Suprapubic skin (tissue), 4 donors: ENCODE measurements around the gene DUS1L. TPM values are rescaled to one million over a fixed set of nuclear protein-coding genes. Genes with fewer than 3 reads are reported as not detected.

ENCODE experiments used
- DNase-seq, 2 donors: peaks; one replicate each; pipeline ENCODE4 v3.0.0-alpha.2; 2019; ENCODE audit warnings: low spot score in 2 of 2
- H3K27ac ChIP-seq: fragments of 200-600 bp; sonication (generic); one replicate; pipeline ENCODE4 v1.5.1; 2019
- H3K27me3 ChIP-seq: fragments of 200-600 bp; sonication (generic); one replicate; pipeline ENCODE4 v1.5.1; 2019
- H3K36me3 ChIP-seq: fragments of 200-600 bp; sonication (generic); one replicate; pipeline ENCODE4 v1.5.1; 2019
- H3K4me1 ChIP-seq: fragments of 200-600 bp; sonication (generic); one replicate; pipeline ENCODE4 v1.5.1; 2019
- H3K4me3 ChIP-seq: fragments of 200-600 bp; sonication (generic); one replicate; pipeline ENCODE4 v1.5.1; 2019; ENCODE audit warnings: mild to moderate bottlenecking
- H3K9me3 ChIP-seq: fragments of 200-600 bp; sonication (generic); one replicate; pipeline ENCODE4 v1.5.1; 2019
- EP300 ChIP-seq: sonication (generic); formaldehyde crosslinking; IDR thresholded peaks from one replicate; pipeline ENCODE4 v1.6.1; 2017; ENCODE audit warnings: antibody characterized with exemption
- POLR2A ChIP-seq, 2 donors: fragments of 450-650 bp; IDR thresholded peaks; one replicate each; pipeline ENCODE4 v1.6.1; 2017; ENCODE audit warnings: antibody characterized with exemption in 2 of 2, mild to moderate bottlenecking in 2 of 2, moderate library complexity in 2 of 2
- POLR2AphosphoS5 ChIP-seq, 3 donors: sonication (generic); formaldehyde crosslinking; IDR thresholded peaks; one replicate each; pipeline ENCODE4 v1.6.1; 2017; ENCODE audit warnings: antibody characterized with exemption in 3 of 3
- WGBS: methylation state at CpG from one replicate; pipeline ENCODE4 v1.1.5; 2018; 5-methylcytosine and 5-hydroxymethylcytosine counted together
- total RNA-seq, 4 donors: library from RNA; depleted of rRNA; stranded (reverse); fragments of >200 nt; gene quantifications; one replicate each; pipeline ENCODE4 v1.1.0, GENCODE V29; 2016
- TF ChIP-seq, protein P1 (sequence below), 2 donors: fragments of 200-600 bp in 1 of 2; fragments of 450-650 bp in 1 of 2; sonication (generic) in 1 of 2; IDR thresholded peaks; one replicate each; pipeline ENCODE4 v1.5.1; 2016 to 2019; ENCODE audit warnings: antibody characterized with exemption in 2 of 2, mild to moderate bottlenecking in 1 of 2, moderate library complexity in 1 of 2

The DUS1L gene
- total RNA-seq, 4 donors from 2014 or later = 79.3 to 176 (median 108) TPM

DNA sequence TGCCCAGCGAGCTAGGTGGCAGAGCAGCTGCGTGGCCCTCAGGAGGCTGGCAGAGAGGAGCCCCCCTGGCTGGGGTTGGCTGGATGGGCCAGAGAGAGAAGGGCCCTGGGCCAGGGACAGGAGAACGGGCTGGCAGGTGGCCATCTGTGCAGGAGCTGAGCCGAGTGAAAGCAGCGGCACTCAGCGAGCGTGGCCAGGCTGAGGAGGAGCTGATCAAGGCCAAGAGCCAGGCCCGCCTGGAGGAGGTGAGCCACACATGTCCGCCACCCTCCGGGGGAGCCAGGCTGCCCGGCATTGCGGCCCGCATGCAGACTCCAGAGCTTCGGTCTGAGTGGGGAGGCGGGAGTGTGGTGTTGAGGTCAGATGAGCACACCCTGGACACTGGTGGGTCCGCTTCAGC, 36.2 kb downstream of the DUS1L start:
- TF ChIP-seq, protein P1, sequence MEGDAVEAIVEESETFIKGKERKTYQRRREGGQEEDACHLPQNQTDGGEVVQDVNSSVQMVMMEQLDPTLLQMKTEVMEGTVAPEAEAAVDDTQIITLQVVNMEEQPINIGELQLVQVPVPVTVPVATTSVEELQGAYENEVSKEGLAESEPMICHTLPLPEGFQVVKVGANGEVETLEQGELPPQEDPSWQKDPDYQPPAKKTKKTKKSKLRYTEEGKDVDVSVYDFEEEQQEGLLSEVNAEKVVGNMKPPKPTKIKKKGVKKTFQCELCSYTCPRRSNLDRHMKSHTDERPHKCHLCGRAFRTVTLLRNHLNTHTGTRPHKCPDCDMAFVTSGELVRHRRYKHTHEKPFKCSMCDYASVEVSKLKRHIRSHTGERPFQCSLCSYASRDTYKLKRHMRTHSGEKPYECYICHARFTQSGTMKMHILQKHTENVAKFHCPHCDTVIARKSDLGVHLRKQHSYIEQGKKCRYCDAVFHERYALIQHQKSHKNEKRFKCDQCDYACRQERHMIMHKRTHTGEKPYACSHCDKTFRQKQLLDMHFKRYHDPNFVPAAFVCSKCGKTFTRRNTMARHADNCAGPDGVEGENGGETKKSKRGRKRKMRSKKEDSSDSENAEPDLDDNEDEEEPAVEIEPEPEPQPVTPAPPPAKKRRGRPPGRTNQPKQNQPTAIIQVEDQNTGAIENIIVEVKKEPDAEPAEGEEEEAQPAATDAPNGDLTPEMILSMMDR (IDR thresholded peaks at IDR 0.05) = no peak
- TF ChIP-seq EP300 = no peak
- no peak for TF ChIP-seq POLR2AphosphoS5 (IDR thresholded peaks at IDR 0.05)
- no peak for TF ChIP-seq POLR2A (IDR thresholded peaks at IDR 0.05)
- Histone ChIP-seq H3K4me3 (no peak overlapping the region), H3K27ac (no peak overlapping the region), H3K36me3 (no peaks in the 10 kb centered on the region), H3K27me3 (peaks cover 7% of the 10 kb centered on the region), H3K9me3 (no peaks in the 10 kb centered on the region), H3K4me1 (peaks cover 33% of the 10 kb centered on the region)
- no peak for DNase-seq
- WGBS = 75% methylated on average over 1 of the region's 16 CpGs

DNA sequence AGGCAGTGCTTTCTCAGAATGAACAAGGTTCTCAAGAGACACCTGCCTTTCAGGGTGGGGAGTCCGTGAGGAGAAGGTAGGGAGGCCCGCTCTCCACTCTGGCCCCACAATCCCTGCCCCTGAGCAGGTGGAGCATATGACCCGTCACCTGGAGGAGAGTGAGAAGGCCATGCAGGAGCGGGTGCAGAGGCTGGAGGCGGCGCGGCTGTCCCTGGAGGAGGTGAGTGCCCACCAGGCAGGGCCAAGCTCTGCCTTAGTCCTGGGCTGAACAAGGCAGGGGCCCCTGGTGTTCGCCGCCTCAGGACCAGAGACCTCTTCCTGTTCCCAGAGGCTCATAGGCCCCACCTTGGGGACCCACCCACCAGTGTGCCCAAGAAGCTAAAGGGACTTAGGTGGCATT, 36.6 kb downstream of the DUS1L start:
- 96% methylated on average over 7 of the region's 9 CpGs for WGBS
- H3K4me3 ChIP-seq = no peak overlapping the region
- no peak for TF ChIP-seq POLR2AphosphoS5 (IDR thresholded peaks at IDR 0.05)
- TF ChIP-seq, protein P1 (IDR thresholded peaks at IDR 0.05) = no peak
- TF ChIP-seq EP300 = no peak
- no peak for TF ChIP-seq POLR2A (IDR thresholded peaks at IDR 0.05)
- H3K27me3 ChIP-seq = peaks cover 7% of the 10 kb centered on the region
- H3K4me1 ChIP-seq = peaks cover 37% of the 10 kb centered on the region
- H3K27ac ChIP-seq = no peak overlapping the region
- H3K36me3 ChIP-seq = no peaks in the 10 kb centered on the region
- H3K9me3 ChIP-seq = no peaks in the 10 kb centered on the region
- DNase-seq = no peak

DNA sequence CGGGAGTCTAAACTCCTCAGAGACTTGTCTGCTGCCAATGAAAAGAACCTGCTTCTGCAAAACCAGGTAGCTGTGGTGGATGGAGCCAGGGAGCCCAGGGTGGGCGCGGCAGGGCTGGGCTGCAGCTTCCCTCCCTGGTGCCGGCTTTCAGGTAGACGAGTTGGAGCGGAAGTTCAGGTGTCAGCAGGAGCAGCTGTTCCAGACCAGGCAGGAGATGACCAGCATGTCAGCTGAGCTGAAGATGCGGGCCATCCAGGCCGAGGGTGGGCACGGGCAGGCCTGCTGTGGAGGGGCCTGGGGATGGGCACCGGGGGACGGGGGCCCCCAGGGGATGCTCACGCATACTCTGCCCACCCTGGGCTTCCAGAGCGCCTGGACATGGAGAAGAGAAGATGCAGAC, 37.4 kb downstream of the DUS1L start:
- no peaks in the 10 kb centered on the region for H3K9me3 ChIP-seq
- no peaks in the 10 kb centered on the region for H3K36me3 ChIP-seq
- 93% methylated on average over 6 of the region's 13 CpGs for WGBS
- H3K4me3 ChIP-seq = no peak overlapping the region
- peaks cover 7% of the 10 kb centered on the region for H3K27me3 ChIP-seq
- no peak overlapping the region for H3K27ac ChIP-seq
- TF ChIP-seq, protein P1 (IDR thresholded peaks at IDR 0.05) = no peak
- TF ChIP-seq POLR2AphosphoS5 (IDR thresholded peaks at IDR 0.05) = no peak
- TF ChIP-seq POLR2A (IDR thresholded peaks at IDR 0.05) = no peak
- TF ChIP-seq EP300 = no peak
- H3K4me1 ChIP-seq = peaks cover 44% of the 10 kb centered on the region
- DNase-seq = no peak

DNA sequence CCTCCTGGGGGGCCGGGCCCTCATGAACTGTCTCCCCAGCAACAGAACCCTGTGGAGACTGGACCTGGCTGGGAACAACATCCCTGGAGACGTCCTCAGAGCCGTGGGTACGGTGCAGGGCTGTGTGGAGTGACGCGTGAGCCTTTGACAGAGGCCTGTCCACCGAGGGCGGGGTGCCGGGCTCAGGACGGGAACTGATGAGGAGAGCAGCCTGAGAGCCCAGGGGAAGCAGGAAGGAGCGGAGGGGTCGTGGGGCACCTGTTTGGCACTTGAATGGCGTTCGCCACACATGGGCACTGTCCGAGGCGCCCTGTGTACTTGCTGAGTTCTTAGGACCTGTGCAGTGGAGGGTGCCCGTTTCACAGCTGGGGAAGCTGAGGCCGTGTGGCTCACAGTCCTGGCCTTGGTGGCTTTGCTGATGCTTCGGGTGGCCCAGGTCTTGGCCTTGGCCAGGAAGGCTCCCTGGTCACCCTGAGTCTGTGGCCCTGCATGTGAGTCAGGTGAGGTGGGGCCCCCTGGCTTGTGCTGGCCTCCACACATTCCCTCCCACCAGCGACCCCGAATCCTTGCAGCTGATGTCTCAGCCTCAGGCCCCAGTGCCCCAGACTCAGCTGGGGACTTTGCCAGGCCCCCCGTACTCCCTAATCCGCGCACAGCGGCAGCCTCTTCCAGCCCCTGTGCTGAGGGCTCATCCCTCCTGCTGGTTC, 40.0 kb downstream of the DUS1L start:
- no peak overlapping the region for H3K4me3 ChIP-seq
- WGBS = 92% methylated on average over 16 of the region's 25 CpGs
- no peaks in the 10 kb centered on the region for H3K36me3 ChIP-seq
- no peak for DNase-seq
- no peaks in the 10 kb centered on the region for H3K9me3 ChIP-seq
- TF ChIP-seq POLR2A (IDR thresholded peaks at IDR 0.05) (no peak), POLR2AphosphoS5 (IDR thresholded peaks at IDR 0.05) (no peak), EP300 (no peak)
- TF ChIP-seq, protein P1 (IDR thresholded peaks at IDR 0.05) = no peak
- H3K4me1 ChIP-seq = peaks cover 43% of the 10 kb centered on the region
- no peaks in the 10 kb centered on the region for H3K27me3 ChIP-seq
- no peak overlapping the region for H3K27ac ChIP-seq

- H3K27ac ChIP-seq = no peak overlapping the region
- H3K4me3 ChIP-seq = no peak overlapping the region
- no peaks in the 10 kb centered on the region for H3K9me3 ChIP-seq
- H3K27me3 ChIP-seq = no peaks in the 10 kb centered on the region
- 83% methylated on average over 1 of the region's 17 CpGs for WGBS
- DNase-seq = no peak
- no peaks in the 10 kb centered on the region for H3K36me3 ChIP-seq
- H3K4me1 ChIP-seq = peaks cover 36% of the 10 kb centered on the region
- TF ChIP-seq EP300 (no peak), POLR2AphosphoS5 (IDR thresholded peaks at IDR 0.05) (no peak), POLR2A (IDR thresholded peaks at IDR 0.05) (no peak)
- TF ChIP-seq, protein P1 (IDR thresholded peaks at IDR 0.05) = no peak
Observed at GRCh38 chr17:82024859-82025258, 40.7 kb downstream of the DUS1L start.
